Endodermal cell (in vitro differentiated cells): ENCODE measurements around the gene TMEM200B. TPM values are rescaled to one million over a fixed set of nuclear protein-coding genes. Genes with fewer than 3 reads are reported as not detected.

ENCODE experiments used
- DNase-seq: peaks from one replicate; pipeline ENCODE4 v3.0.0-alpha.2; 2017
- H3K27ac ChIP-seq: 2 replicates; pipeline ENCODE4 v1.5.1; 2013; ENCODE audit warnings: mild to moderate bottlenecking, low read depth, low read length, moderate library complexity
- H3K27me3 ChIP-seq: 2 replicates; pipeline ENCODE4 v1.6.1; 2013; ENCODE audit warnings: mild to moderate bottlenecking, low read length, moderate library complexity; ENCODE audit not compliant: insufficient read depth, control insufficient read depth, poor library complexity, severe bottlenecking
- H3K36me3 ChIP-seq: 2 replicates; pipeline ENCODE4 v1.7.0; 2013; ENCODE audit warnings: mild to moderate bottlenecking, low read length, moderate library complexity; ENCODE audit not compliant: control insufficient read depth, insufficient read depth
- H3K4me1 ChIP-seq: one replicate; pipeline ENCODE4 v1.7.0; 2013; ENCODE audit warnings: low read length; ENCODE audit not compliant: control insufficient read depth, insufficient read depth
- H3K4me3 ChIP-seq: 2 replicates; pipeline ENCODE4 v1.5.1; 2013; ENCODE audit warnings: mild to moderate bottlenecking, low read length, moderate library complexity
- H3K9ac ChIP-seq: 2 replicates; pipeline ENCODE4 v1.6.1; 2013; ENCODE audit warnings: mild to moderate bottlenecking, low read length, moderate library complexity; ENCODE audit not compliant: poor library complexity, severe bottlenecking; ENCODE audit errors: extremely low read depth
- H3K9me3 ChIP-seq: 2 replicates; pipeline ENCODE4 v1.6.1; 2013; ENCODE audit warnings: mild to moderate bottlenecking, low read length, moderate library complexity; ENCODE audit not compliant: control insufficient read depth
- H3K27ac Mint-ChIP-seq: 2 replicates; pipeline ENCODE4 v1.8.0; 2020; ENCODE audit warnings: mixed read lengths
- H3K27me3 Mint-ChIP-seq: 2 replicates; pipeline ENCODE4 v1.8.0; 2021; ENCODE audit warnings: mild to moderate bottlenecking, mixed read lengths; ENCODE audit not compliant: insufficient read depth
- H3K36me3 Mint-ChIP-seq: 2 replicates; pipeline ENCODE4 v1.8.0; 2020; ENCODE audit warnings: low read depth, mixed read lengths
- H3K4me1 Mint-ChIP-seq: 2 replicates; pipeline ENCODE4 v1.8.0; 2020; ENCODE audit warnings: mixed read lengths
- H3K4me3 Mint-ChIP-seq: 2 replicates; pipeline ENCODE4 v1.8.0; 2020; ENCODE audit warnings: mild to moderate bottlenecking, moderate library complexity, mixed read lengths
- H3K9me3 Mint-ChIP-seq: 2 replicates; pipeline ENCODE4 v1.8.0; 2020; ENCODE audit warnings: mild to moderate bottlenecking, mixed read lengths
- WGBS, 2 experiments: methylation state at CpG; one replicate each; pipeline versions ENCODE4 v1.1.5 to v1.1.7; 2013; ENCODE audit warnings: missing lambda C conversion rate in 2 of 2, mixed read lengths in 1 of 2; ENCODE audit not compliant: insufficient coverage in 1 of 2, insufficient read length in 1 of 2; 5-methylcytosine and 5-hydroxymethylcytosine counted together
- total RNA-seq, 2 donors: library from RNA; stranded (reverse); fragmentation: NEBNext Ultra II Directional in 1 of 2; extraction: Animal tissue kit (Norgen Biotek cat#: 25700) in 1 of 2; gene quantifications; 2 replicates in 1 of 2; 3 replicates in 1 of 2; pipeline ENCODE4 v1.2.1, GENCODE V29; 2021
- TF ChIP-seq, protein P1 (sequence below): fragments of 200-600 bp; sonication (generic); conservative IDR thresholded peaks from 2 replicates; pipeline ENCODE4 v1.5.0; 2021; ENCODE audit warnings: antibody characterized with exemption, mild to moderate bottlenecking

TMEM200B gene
- total RNA-seq, 2 donors from 2014 or later = 36.0 to 49.4 TPM

DNA sequence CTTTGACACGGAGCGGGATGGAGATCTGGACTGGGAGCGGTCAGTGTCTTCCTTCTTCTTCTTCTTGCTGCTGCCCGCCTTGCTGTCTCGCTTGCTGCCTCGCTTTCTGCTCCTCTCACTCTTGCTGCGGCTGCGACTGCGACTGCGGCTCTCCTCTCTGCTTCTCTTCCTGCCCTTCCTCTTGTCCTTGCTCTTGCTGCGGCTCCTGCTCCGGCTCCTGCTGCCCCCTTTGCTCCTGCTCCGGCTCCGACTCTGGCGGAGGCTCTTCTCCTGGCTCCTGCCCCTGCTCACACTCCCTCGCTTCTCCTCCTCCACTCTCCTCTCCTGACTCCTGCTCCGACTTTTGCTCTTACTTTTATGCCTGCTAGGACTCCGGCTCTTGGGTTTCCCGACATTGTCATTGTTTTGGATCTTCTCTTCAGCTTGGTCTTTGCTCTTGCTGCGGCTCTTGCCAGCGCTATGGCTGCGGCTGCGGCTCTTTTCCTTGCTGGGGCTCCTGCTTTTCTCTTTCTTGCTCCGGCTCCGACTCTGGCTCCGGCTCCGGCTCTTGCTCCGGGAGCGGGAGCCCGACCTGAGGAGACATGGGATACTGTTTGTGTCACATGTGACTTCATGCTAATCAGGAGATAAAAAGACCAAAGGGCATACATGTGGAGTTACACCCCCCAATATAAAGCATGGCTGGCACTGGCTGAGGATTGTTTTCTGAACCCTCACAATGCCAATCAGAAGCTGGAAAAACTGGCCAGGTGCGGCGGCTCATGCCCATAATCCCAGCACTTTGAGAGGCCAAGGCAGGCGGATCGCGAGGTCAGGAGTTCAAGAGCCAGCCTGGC is 25.2 kb upstream of the TMEM200B start:
- no peak overlapping the region for H3K9ac ChIP-seq
- H3K4me3 ChIP-seq = no peak overlapping the region
- WGBS, 2 experiments = 93 to 96% methylated on average over 27 to 35 of the region's 35 CpGs
- H3K9me3 ChIP-seq = no peaks in the 10 kb centered on the region
- TF ChIP-seq, protein P1, sequence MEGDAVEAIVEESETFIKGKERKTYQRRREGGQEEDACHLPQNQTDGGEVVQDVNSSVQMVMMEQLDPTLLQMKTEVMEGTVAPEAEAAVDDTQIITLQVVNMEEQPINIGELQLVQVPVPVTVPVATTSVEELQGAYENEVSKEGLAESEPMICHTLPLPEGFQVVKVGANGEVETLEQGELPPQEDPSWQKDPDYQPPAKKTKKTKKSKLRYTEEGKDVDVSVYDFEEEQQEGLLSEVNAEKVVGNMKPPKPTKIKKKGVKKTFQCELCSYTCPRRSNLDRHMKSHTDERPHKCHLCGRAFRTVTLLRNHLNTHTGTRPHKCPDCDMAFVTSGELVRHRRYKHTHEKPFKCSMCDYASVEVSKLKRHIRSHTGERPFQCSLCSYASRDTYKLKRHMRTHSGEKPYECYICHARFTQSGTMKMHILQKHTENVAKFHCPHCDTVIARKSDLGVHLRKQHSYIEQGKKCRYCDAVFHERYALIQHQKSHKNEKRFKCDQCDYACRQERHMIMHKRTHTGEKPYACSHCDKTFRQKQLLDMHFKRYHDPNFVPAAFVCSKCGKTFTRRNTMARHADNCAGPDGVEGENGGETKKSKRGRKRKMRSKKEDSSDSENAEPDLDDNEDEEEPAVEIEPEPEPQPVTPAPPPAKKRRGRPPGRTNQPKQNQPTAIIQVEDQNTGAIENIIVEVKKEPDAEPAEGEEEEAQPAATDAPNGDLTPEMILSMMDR = no peak
- no peaks in the 10 kb centered on the region for H3K27me3 Mint-ChIP-seq
- no peaks in the 10 kb centered on the region for H3K4me1 Mint-ChIP-seq
- no peaks in the 10 kb centered on the region for H3K27me3 ChIP-seq
- no peak for DNase-seq
- H3K4me1 ChIP-seq = no peaks in the 10 kb centered on the region
- peaks cover 85% of the 10 kb centered on the region for H3K36me3 ChIP-seq
- H3K9me3 Mint-ChIP-seq = no peaks in the 10 kb centered on the region
- peak overlapping the region; percentile 48 for H3K27ac Mint-ChIP-seq
- peaks cover 87% of the 10 kb centered on the region for H3K36me3 Mint-ChIP-seq
- no peak overlapping the region for H3K27ac ChIP-seq
- H3K4me3 Mint-ChIP-seq = no peak overlapping the region

DNA sequence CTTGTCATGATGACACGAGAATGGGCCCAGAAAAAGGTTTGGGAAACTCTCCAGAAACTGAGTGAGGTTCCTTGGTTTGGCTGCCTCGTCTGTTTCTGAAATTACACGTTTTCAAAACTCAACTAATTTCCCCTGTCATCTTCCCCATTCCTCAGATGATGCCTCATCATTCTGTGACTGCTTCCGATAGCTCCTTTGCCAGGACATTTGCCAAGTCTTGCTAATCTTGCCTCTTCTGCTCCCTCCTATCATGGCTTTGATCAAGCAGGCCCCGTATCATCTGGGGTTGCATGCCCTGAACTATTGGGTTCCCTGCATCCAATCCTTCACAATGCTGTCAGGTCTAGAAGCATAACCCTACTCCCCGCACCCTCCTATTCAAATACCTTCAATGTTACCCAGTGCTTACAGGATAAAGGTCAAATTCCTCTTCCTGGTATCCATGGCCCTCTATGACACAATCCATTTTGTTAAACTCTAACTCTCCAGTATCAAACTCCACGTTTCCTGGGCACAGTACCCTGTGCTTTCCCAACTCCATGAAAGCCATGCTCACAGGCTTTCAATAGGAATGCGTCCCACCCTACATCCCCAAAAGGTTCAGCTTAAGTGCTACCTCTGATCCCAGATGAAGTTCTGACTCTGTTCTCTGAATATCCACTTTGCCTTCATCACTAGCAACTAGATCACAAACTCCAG is 22.2 kb upstream of the TMEM200B start:
- Histone ChIP-seq H3K27ac (peak overlapping the region; percentile 29), H3K9ac (no peak overlapping the region), H3K9me3 (no peaks in the 10 kb centered on the region), H3K4me1 (no peaks in the 10 kb centered on the region), H3K27me3 (no peaks in the 10 kb centered on the region), H3K36me3 (peaks cover 59% of the 10 kb centered on the region), H3K4me3 (no peak overlapping the region)
- DNase-seq = no peak
- TF ChIP-seq, protein P1 = no peak
- H3K27ac Mint-ChIP-seq = peak overlapping the region; percentile 11
- 82 to 83% methylated on average over 7 to 8 of the region's 8 CpGs for WGBS, 2 experiments
- H3K27me3 Mint-ChIP-seq = no peaks in the 10 kb centered on the region
- H3K9me3 Mint-ChIP-seq = peaks cover under 1% of the 10 kb centered on the region
- peaks cover 73% of the 10 kb centered on the region for H3K36me3 Mint-ChIP-seq
- no peak overlapping the region for H3K4me3 Mint-ChIP-seq
- no peaks in the 10 kb centered on the region for H3K4me1 Mint-ChIP-seq

DNA sequence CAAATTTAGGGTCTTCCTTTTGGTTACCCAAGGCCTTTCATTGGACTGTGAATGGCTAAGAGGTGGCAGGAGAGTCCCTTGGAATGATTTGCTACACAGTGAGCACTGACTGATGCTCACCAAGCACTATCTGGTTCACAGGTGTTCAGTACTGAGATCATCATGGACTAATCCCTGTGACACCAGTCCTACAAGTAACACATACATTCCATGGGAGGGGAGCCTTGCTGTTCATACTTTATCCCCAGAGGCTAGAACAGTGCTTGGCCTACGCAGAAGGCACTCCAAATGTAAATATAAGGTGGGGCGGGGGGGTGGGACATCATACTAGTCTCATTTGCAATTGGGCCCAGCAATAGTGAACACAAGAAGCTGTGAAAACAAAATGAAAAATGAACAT is 20.5 kb upstream of the TMEM200B start:
- no peaks in the 10 kb centered on the region for H3K9me3 ChIP-seq
- no peak overlapping the region for H3K4me3 ChIP-seq
- H3K9me3 Mint-ChIP-seq = peaks cover 5% of the 10 kb centered on the region

More for the DNA sequence above, 20.5 kb upstream of the TMEM200B start:
- no peak overlapping the region for H3K4me3 Mint-ChIP-seq
- no peaks in the 10 kb centered on the region for H3K4me1 Mint-ChIP-seq
- 97 to 100% methylated on average over 1 to 2 of the region's 2 CpGs for WGBS, 2 experiments
- no peak for DNase-seq
- H3K27me3 Mint-ChIP-seq = no peaks in the 10 kb centered on the region
- TF ChIP-seq, protein P1 = no peak
- no peaks in the 10 kb centered on the region for H3K27me3 ChIP-seq
- H3K36me3 ChIP-seq = peaks cover 45% of the 10 kb centered on the region
- H3K36me3 Mint-ChIP-seq = peaks cover 58% of the 10 kb centered on the region
- H3K27ac ChIP-seq = no peak overlapping the region
- no peak overlapping the region for H3K9ac ChIP-seq
- no peak overlapping the region for H3K27ac Mint-ChIP-seq
- no peaks in the 10 kb centered on the region for H3K4me1 ChIP-seq
